ENCODE results near the gene ZNF561. TPM values are rescaled to one million over a fixed set of nuclear protein-coding genes. Genes with fewer than 3 reads are reported as not detected.

ZNF561 gene
- total RNA-seq (44.5 and 56.8 TPM in 2 replicates), polyA plus RNA-seq (12.8 and 15.7 TPM in 2 replicates), polyA minus RNA-seq (21.8 and 22.2 TPM in 2 replicates)
- 41.0 TPM for total RNA-seq (2013)

DNA sequence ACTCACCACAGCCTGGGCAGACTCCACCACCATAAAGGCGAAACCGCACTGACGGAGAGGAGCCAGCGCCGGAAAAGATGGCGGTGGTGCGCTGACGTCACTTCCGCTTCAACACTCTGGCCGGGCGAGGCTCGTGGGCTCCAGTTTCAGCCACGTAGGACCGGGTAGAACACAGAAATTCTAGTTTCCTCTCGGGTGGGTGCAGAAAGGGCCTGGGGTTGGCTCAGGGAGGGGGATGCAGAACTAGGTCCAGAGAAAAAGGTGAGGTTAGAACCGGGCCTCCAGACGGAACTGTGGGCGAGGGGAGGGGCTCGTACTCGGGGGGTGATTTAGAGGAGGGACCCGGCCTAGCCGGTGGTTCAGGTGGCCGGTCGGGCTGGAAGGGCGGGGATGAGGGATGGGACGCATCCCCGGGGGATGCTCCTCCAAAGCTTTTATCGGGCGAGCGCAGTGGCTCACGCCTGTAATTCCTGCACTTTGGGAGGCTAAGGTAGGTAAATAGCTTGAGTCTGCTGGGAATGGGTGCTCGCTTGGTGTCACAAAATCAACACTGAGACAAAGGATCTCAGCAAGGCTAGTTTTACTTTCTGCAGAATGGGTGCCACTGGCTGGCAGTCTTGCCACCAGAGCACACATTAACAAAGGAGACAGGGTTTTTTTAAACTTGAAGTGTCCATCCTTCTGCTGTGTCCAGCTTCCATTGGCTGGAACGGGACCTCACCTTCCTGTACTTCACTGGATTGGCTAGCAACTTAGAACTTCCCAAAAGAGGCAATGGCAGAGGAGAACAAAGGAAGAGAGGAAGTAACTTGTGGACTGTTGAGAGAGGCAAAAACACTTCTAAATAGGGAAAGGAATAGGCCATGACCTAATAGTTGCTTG is at the start of gene ZNF561:
Gene ZNF561 (minus strand): TSS at position 77 of the 882 bp plus-strand sequence. CDS start 1,776 bp downstream, outside the sequence.
- Histone ChIP-seq H3K36me3 (replicated peaks in 1 of 2; ENCODE audit: control extremely low read depth in 1 of 2, control insufficient read depth in 1 of 2, extremely low read depth in 1 of 2, insufficient read depth in 2 of 2, low read length in 1 of 2) (peaks cover 4 to 14% of the 10 kb centered on the region in 2 experiments), H2AFZ (ENCODE audit: insufficient read depth, low read depth, low read length, poor library complexity, severe bottlenecking) (peak within 1 kb of the TSS; percentile 99), H3K4me2 (replicated peaks; ENCODE audit: low read depth, low read length, poor library complexity, severe bottlenecking) (peak within 1 kb of the TSS; percentile 84), H4K20me1 (ENCODE audit: control insufficient read depth, insufficient read depth, low read length, poor library complexity, severe bottlenecking) (no peaks in the 10 kb centered on the region), H3K9ac (ENCODE audit: low read length) (peak within 1 kb of the TSS; percentile 95), H3K9me3 (ENCODE audit: control extremely low read depth in 1 of 3, control insufficient read depth in 2 of 3, insufficient read depth in 1 of 3, low read length in 2 of 3) (no peaks in the 10 kb centered on the region), H3K27me3 (replicated peaks in 1 of 4; ENCODE audit: control extremely low read depth in 1 of 4, control insufficient read depth in 3 of 4, insufficient read depth in 4 of 4, low read length in 3 of 4) (no peaks in the 10 kb centered on the region), H3K4me3 (ENCODE audit: control extremely low read depth in 1 of 5, extremely low read depth in 1 of 5, insufficient read depth in 1 of 5, low read depth in 2 of 5, low read length in 4 of 5) (peak within 1 kb of the TSS; percentile 56 to 91 (median 89)), H3K27ac (ENCODE audit: low read length in 2 of 2) (peak within 1 kb of the TSS; percentile 83 to 94), H3K79me2 (ENCODE audit: control insufficient read depth, insufficient read depth, low read length) (peaks cover 25% of the 10 kb centered on the region), H3K4me1 (ENCODE audit: control insufficient read depth in 2 of 2, insufficient read depth in 2 of 2, low read length in 2 of 2) (peaks cover 12 to 21% of the 10 kb centered on the region in 2 donors)
- Mint-ChIP-seq H3K27me3 (peaks cover 2% of the 10 kb centered on the region), H3K4me1 (peaks cover 22% of the 10 kb centered on the region), H3K4me3 (peak within 1 kb of the TSS; percentile 100), H3K9me3 (ENCODE audit: insufficient read depth) (peaks cover 3% of the 10 kb centered on the region), H3K27ac (peak within 1 kb of the TSS; percentile 100)
- DNase-seq (peak; percentile 95), ATAC-seq (ENCODE audit: low read depth) (peak; percentile 86)
- intact Hi-C loops (cut with micrococcal nuclease) = loop anchor here (1.0 to 10.0 kb wide), 10 partner anchors 37 to 479 kb away; partner anchors contain the start of genes FBXL12, UBL5, ZNF121 and ZNF266
- POLR2A ChIA-PET = interaction anchor here (0.6 to 0.8 kb wide), 2 partner anchors 147 to 164 kb away, joined by 3 to 6 read pairs; partner anchors contain the start of gene ZNF846
- under 1% methylated on average over 32 of the region's 33 CpGs for WGBS (ENCODE audit: insufficient coverage)
- TF ChIP-seq CTCF (IDR thresholded peaks at IDR 0.05) (no peak), EZH2 (IDR thresholded peaks at IDR 0.05; ENCODE audit: borderline replicate concordance, insufficient read depth, low read depth, low read length, poor library complexity, severe bottlenecking) (no peak)
- CTCF ChIA-PET = interaction anchor here (1.3 to 1.9 kb wide), 2 partner anchors 174 to 177 kb away, joined by 3 to 6 read pairs; no protein-coding TSS in a partner anchor
